Stimulated activated CD4-positive, alpha-beta T cell treated with anti-CD3 and anti-CD28 coated beads, Interleukin-15, amount 100 ng/mL, for 48 hours (primary cell): Measurements from ENCODE around the gene POLD4.

Experiments
- DNase-seq, 2 donors: peaks; one replicate each; pipeline ENCODE4 v3.0.0-alpha.2; 2020; ENCODE audit warnings: low read depth in 2 of 2

The POLD4 gene

DNA sequence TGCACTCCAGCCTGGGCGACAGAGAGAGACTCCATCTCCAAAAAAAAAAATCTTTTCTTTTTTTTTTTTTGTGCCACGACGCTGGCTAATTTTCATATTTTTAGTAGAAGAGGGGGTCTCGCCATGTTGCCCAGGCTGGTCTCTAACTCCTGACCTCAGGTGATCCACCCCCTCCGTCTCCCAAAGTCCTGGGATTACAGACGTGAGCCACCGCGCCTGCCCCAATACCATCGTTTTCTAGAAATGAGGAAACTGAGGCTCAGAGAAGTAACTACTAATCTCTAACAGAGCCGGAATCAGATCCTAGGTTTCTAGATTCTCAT is 36.5 kb downstream of the POLD4 start:
- no peak for DNase-seq

DNA sequence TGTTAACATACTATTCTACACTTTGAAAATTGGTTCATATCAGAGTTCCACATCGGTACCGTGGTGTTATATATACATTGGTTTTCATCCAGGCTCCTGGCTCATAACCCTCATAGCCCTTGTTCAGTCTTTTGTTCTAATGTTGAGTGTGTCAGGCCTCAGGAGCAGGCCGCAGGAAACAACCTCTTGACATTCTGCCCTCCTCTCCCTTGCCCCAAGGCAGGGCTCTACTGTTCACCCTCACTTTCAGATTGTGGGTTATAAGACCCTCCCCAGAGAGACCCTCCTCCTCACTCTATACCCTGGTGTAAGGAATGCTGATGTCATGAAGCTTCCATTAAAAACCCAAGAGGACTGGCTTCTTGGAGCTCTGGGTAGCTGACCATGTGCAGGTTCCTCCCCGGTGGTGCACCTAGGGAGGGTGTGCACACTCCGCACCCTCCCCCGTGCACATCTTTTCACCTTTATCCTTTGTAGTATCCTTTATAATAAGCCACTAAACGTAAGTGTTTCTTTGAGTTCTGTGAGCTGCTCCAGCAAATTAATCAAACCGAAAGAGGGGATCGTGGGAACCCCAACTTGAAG is 37.9 kb downstream of the POLD4 start:
- no peak for DNase-seq

DNA sequence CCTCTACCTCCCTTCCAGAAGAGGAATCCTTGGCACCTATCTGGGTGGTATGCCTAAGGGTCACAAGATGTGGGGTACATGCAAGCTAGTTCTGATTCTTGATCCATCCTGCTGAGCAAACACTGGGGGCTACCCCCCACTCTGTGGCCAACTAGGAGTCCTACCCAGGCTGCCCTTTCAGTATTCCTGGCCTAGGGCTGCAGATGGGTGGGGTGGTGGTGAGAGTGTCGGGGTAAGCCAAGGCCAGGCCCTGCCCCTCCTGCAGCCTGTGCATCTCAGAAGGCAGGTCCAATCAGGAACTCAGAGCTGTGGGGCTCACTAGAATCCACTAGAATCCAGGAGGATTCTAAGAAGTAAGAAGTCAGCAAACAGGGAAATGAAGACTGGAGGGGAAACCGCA is 39.1 kb downstream of the POLD4 start:
- DNase-seq: no peak

DNA sequence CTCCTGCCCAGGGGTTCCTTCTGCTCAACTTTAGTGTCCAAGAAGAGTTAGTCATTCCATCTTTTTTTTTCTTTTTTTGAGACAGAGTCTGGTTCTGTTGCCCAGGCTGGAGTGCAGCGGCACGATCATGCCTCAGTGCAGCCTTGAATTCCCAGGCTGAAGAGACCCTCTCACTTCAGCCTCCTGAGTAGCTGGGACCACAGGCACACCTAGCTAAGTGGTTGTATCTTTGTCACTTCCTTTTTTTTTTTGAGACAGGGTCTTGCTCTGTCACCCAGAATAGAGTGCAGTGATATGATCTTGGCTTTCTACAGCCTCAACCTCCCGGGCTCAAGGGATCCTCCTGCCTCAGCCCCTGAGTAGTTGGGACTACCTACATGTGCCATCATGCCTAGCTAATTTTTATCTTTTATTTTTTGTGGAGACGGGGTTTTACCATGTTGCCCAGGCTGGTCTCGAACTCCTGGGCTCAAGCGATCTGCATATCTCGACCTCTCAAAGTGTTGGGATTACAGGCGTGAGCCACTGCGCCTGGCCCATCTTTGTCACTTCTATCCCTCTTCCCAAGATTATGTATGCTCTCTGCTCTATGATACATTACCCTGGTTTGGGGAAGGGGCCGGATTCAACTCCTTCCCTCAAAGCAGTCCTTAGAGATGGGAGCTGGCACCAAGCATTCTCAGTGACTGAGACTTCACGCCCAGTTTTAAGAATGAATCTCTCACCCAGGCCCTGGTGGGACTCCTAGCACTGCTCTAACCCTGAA is 40.0 kb downstream of the POLD4 start:
- no peak for DNase-seq

DNA sequence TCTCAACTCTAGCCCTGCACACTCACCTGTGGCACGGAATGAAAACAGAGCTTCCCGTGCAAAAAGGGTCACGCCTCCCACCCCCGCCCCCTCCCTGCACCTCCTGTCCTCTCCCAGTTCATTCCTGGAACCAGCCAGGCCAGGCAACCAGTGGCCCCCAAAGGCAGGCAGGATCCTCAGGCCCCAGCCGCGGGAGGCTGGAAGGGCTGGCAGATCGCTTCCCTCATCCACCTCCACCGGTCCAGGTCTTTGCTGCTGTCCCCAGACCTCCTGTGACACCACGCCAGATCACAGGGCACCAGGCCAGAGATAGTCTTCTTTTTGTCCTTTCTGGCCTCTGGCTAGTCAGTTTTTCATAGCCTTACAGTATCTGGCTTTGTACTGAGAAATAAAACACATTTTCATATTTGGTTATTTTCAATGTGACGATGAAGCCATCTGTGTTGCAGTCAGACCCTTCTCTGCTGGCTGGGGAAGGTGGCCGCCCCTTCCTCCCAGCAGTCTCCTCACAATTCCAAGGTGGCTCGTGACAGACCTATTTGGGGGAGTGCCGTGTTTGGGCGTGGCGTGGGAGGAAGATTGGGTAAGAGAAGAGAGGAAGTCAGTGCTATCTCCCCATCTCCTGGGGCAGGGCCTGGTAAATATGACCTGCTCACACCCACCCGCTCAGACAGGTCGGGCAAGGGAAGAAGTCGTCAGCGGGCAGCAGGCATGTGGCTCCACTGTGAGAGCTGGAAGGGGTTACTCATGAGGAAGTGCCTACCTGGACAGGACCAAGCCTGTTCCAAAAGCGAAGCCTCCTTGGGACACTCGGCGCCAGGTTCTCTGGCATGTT is 40.9 kb downstream of the POLD4 start:
- no peak for DNase-seq

DNA sequence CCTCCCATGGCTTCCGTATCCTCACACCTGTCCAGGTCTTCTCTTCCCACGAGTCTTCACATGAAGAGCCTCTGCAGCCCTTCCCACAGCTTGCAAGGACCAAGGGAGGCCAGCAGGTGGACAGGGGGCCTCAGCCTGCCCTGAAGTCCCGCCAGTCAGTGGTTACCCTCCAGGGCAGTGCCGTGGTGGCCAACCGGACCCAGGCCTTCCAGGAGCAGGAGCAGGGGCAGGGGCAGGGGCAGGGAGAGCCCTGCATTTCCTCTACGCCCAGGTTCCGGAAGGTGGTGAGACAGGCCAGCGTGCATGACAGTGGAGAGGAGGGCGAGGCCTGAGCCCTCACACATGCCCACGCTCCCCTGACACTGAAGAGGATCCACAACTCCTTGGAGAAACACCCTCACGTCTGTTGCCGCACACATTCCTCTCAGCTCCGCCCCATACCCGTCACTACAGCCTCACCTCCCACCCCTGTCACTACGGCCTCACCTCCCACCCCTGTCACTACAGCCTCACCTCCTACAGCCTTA is 41.7 kb downstream of the POLD4 start:
- no peak for DNase-seq

DNA sequence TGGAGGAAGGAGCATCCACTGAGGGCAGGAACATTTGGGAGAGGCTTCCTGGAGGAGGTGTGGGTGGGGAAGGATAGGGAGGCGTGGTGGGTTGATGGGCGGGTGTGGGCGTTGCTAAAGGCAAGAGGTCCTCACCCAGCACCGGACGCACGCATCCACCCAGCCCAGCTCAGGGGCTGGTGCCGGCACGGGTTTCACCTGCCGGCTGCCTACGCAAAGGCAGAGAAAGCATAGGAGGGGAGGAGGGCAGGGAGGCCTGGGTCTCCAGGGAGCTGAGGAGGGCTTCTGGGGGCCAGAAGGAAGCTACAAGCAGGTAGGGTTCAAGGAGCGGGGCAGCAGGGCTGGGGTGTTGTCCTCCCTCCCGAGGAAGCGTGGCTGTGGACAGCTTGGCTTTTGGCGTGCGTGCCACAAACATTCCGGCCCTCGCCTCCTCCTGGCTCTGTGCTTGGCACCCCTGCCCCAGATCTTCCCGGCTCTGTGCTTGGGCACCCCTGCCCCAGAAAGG is 42.2 kb downstream of the POLD4 start:
- DNase-seq: no peak

DNA sequence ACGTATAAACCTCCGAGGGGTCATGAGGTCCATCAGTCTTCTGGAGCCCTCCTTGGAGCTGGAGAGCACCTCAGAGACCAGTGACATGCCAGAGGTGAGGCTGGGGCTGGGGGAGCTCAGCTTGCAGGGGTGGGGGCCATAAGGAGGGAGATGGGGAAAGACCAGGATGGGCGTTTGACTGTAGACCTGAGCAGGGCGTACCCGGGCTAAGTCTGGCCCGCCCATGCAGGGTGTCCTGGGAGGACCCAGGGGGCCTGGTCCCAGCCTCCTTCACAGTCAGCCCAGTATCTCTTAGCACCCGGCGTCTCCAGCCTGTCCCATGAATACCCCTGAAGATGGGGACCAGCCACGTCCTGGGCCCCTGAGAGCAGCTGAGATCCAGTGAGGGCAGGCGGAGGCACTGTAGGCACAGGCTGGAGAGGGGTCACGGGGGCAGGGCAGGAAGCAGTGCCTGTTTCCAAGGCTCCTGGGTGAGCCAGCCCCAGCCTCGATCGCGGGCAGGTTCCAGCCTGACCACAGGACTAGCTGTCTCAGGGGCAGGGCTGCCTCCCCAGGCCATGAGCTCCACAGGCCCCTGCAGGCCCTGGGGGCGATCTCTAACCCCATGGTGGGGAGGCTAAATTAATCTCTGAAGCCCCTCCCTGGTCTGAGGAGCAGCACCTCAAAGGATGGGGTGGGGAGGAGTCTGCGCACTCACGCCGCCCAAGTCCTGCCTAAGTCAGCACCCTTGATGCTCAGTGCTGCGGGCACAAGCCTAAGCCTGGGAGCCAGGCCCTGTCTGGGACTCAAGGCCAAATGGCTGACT is 42.9 kb downstream of the POLD4 start:
- no peak for DNase-seq

DNA sequence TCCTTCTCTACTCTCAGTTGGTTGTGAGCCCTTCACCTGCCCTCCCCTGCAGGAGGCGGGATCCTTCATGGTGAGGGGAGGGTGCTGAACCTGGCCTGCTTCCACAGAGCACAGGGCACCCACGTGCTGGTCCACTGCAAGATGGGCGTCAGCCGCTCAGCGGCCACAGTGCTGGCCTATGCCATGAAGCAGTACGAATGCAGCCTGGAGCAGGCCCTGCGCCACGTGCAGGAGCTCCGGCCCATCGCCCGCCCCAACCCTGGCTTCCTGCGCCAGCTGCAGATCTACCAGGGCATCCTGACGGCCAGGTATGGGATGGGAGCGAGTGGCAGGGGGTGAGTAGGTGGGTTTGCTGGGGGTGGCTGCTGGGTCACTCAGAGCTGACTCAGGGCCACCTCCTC is 43.7 kb downstream of the POLD4 start:
- no peak for DNase-seq

DNA sequence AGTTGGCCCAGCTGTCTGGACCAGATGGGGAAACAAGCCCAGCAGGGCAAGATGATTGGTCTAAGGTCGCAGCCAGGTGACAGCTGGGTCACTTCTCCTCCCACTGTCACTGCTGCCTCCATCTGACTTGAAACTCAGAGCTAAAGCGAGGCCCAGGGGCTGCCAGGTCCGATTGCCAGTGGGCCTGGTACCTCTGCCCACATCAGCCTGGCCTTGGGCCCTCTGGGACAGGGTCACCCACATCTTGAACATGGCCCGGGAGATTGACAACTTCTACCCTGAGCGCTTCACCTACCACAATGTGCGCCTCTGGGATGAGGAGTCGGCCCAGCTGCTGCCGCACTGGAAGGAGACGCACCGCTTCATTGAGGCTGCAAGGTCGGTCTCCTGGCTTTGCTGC is 44.2 kb downstream of the POLD4 start:
- no peak for DNase-seq

DNA sequence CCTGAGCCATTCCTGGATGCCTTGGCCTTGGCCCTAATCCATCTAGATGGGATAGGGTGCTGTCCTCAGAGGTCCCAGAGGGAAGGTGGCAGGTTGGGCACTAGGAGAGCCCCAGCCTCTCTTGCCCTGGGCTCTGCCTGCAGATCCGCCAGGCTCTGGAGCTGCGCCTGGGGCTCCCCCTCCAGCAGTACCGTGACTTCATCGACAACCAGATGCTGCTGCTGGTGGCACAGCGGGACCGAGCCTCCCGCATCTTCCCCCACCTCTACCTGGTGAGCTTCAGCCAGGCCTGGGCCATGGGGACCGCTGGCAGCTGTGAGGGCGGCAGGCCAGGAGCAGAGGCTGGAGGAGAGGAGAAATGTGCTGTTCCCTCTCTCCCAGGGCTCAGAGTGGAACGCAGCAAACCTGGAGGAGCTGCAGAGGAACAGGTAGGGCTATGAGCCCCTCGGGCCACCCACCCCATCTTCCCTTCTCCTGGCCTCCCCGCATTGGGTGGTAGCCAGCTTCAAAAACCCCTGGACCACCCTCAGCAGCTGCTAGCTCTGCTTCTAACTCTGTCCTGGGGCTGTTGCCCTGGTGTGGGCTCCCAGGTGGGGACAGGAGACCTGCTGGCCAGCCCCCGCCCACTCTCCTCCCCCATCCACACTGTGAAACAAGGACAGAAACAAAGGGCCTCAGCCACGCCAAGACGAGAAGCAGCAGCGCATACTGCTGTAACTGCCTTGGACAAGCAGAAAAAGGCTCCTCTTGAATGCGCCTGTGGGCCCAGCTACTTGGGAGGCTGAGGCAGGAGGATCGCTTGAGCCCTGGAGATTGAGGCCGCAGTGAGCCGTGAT is 45.1 kb downstream of the POLD4 start:
- DNase-seq: no peak

DNA sequence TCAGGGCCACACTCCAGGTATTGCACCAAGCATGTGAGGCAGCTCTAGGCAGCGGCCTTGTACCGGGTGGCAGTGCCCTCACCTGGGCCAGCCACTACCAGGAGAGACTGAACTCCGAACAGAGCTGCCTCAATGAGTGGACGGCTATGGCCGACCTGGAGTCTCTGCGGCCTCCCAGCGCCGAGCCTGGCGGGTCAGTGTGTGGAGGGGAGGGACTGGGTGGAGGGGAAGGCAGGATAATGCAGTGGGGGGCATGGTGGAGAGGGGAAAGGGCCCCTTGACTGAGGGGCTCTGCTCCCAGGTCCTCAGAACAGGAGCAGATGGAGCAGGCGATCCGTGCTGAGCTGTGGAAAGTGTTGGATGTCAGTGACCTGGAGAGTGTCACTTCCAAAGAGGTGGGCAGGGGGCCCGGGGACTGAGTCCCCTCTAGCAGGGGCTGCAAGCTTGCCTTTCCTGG is 45.8 kb downstream of the POLD4 start:
- no peak for DNase-seq

DNA sequence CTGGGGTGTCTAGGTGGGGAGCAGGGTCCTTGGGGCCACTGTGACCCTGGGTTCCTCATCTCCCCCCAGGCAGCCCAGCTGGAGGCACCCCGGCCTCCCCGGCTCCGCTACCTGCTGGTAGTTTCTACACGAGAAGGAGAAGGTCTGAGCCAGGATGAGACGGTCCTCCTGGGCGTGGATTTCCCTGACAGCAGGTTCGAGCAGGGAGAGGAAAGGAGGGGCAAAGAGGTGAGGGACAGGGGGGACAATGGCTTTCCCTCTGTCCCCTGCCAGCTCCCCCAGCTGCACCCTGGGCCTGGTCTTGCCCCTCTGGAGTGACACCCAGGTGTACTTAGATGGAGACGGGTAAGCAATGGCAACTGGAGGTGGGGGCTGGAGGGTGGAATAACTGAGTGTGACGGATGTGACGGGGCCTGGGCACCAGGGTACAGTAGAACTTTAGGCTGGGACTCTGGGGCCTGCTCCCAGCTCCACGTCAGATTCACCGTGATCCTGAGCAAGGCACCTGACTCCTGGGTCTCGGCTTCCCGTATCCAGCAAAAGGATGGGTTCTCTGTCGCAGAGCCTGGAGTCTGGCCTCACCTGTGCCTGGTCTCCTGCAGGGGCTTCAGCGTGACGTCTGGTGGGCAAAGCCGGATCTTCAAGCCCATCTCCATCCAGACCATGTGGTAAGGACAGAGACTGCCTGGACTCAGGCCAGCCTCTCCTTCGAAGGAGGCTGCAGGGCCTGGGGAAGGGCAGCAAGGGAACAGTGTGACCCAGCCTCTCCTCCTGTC is 46.4 kb downstream of the POLD4 start:
- DNase-seq: no peak

DNA sequence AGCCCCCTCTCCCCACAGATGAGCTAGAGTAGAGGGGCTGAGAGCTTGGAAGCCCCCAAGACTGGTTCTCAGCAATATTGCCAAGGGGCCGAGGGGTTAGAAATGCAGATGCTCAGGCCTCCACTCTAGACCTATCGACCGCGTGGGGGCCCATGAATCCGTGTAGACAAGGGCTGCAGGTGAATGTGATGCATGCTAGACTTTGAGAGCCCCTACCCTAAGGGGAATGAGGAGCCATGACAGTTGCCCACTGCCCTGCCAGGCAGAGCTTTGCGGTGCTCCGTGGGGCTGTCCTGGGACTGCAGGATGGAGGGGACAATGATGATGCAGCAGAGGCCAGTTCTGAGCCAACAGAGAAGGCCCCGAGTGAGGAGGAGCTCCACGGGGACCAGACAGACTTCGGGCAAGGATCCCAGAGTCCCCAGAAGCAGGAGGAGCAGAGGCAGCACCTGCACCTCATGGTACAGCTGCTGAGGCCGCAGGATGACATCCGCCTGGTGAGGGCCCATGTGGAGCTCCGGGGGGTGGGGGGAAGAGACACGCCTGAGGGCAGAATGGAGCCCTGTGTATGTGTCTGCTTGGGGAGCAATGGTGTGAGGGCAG is 48.7 kb downstream of the POLD4 start:
- DNase-seq: no peak

DNA sequence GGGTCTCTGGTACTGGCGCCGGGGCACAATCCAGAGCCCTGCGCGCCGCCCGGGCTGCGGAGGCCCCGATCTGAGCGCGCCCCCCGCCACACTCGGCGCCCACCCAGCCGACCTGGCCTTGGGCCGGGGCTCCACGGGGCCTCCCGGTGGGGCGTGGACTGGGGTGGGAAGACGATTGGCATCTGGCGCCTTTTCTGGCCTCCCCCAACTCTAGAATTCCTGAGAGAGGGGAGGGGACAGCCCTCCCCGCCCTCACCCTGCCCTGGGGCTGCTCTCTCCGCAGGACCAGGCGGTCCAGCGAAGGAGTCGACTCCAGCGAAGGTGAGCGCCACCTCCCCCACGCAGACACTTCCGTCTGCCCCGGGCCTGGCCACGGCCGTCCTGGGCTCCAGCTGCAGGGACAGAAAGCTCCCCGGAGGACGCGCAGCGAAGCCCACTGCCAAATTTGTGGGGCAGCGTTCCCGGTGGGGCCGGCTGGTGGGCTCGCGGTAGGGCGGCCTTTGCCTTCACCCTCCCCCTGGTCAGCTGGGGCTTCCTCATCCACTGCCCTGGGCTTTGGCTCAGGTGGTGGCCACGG is 49.4 kb downstream of the POLD4 start:
- DNase-seq: no peak

DNA sequence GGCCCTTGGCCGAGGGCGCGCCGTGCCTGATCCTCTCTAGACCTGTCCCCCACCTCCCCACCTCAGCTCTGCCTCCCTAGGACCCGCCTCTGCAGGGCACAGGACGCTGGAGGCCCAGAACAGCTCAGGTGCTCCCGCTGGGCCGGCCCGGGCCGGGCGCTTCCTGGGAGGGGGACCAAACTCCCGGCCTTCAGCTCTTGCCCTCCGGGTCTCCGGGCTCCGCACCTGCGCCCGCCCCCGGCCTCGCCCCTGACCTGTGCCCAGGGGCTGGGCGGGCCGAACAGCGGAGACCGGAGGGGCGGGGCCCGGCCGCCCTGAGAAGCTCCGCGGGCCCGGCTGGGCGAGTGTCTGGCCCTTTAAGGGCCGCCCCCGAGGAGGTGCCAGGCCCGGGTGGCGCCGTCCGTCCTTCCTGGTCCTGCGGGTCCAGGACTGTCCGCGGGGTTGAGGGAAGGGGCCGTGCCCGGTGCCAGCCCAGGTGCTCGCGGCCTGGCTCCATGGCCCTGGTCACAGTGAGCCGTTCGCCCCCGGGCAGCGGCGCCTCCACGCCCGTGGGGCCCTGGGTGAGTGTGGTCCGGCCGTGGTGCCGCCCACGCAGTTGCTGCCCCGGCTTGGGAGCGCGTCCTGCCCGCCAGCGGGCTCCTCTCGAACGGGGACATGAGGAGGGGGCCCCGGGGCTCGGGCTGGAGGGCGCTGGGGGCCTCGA is 50.1 kb downstream of the POLD4 start, which contains the start of gene SSH3:
TSS of gene SSH3 (plus strand) at position 399 of the 703 bp plus-strand sequence. CDS start at position 495, 96 bp downstream.
- DNase-seq: no peak

DNA sequence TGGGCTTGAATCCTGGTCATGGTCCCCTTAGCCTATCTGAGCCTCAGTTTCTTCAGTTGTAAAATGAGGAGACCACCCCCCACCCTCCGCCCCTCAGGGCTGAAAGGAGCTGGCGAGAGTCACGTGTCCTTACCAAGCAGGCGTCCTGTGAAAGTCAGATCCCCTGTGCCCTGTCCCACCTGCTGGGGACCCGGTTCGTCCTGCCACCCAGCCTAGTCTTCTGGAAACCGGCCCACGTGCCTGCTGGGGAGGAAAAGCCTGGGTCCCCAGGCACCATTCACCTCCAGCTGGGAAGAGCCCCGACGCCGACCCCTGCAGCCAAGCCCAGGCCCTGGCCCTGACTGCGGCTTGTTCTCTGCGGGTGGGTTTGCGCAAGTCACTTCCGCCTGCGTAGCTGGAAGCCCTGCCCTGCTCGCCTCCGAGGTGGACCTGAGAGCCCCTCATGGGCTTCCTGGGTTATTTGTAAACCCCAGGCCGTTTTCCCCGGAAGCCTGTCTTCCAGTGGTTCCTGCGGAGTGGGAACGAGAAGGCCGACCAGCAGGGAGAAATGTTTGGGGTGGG is 50.7 kb downstream of the POLD4 start:
- no peak for DNase-seq

DNA sequence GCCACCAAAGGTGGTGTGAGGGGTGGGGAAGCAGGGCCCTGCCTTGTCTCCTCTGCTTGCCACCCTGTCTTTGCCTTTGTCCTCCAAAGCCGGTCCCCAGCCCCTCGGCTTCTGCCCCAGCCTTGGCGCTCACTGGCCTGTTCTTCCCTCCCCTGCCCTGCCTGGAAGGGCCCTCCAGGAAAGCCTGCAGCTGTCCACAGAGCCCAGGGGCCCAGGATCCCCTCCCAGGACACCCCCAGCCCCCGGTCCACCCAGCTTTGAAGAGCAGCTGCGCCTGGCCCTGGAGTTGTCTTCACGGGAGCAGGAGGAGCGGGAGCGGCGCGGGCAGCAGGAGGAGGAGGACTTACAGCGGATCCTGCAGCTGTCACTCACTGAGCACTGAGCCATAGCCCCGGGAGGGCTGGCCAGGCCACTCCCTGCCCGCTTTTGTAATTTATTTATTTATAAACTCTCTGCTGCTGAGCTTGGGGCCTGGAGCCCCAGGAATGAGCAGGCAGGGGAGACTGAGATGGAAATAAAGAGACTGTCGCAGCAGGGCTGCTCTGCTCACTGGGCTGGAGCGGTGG is 51.3 kb downstream of the POLD4 start:
- DNase-seq: no peak
